Measurements from ENCODE around the gene CUZD1. TPM values are rescaled to one million over a fixed set of nuclear protein-coding genes. Genes with fewer than 3 reads are reported as not detected.
"Not testable (repeated sequence)": the region's sequence is repeated elsewhere in the genome, so short reads cannot be mapped to it uniquely, and the experiment has no call there.

CUZD1 gene
- total RNA-seq, 1 experiment from 2014 or later: 2.2 TPM

DNA sequence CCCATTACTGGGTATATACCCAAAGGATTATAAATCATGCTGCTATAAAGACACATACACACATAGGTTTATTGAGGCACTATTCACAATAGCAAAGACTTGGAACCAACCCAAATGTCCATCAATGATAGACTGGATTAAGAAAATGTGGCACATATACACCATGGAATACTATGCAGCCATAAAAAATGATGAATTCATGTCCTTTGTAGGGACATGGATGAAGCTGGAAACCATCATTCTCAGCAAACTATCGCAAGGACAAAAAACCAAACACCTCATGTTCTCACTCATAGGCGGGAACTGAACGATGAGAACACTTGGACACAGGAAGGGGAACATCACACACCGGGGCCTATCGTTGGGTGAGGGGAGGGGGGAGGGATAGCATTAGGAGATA, 12.4 kb upstream of the CUZD1 start:
- DNase-seq (ENCODE audit: extremely low read depth, low read depth): not testable (repeated sequence)

DNA sequence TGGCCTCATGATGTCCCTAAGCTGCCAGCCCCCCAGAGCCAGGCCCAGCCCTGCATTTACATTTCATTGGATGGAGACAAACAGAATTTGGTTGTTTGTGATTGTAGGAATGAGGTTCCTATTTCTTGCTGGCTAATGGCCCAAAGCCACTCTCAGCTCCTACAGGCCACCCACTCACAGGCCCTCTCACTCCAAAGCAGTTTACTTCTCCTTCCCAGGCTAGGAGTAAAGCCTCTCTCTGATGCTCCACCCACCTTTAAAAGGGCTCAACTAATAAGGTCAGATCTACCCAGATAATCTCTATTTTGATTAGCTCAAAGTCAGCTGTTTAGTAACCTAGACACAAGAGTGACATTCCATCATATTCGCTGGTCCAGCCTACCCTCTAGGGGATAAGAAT, 11.2 kb upstream of the CUZD1 start:
- no peak for DNase-seq (ENCODE audit: extremely low read depth, low read depth)

- no peak for DNase-seq (ENCODE audit: extremely low read depth, low read depth)
Measured at GRCh38 chr10:122855745-122856144, 10.1 kb upstream of the CUZD1 start.

DNA sequence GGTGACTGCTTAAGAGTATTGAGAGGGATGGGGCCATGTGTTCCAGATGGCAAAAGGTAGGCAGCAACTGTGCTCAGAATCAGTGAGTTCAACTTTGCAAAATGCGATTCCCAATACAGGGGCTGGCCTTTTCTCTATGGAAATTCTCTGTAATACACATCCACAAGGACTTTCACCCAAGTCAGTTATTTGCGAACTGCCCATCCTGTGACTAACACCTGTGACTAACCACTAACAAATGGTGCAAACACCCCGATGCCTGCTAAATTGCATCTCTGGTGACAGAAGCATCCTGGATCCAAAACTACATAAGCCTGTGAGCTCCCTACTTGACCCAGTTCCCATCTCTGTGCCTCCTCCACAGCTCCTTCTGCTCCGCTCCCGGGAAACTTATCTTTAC, 9.0 kb upstream of the CUZD1 start:
- DNase-seq (ENCODE audit: extremely low read depth, low read depth): peak; percentile 43

- DNase-seq (ENCODE audit: extremely low read depth, low read depth): no peak
Measured at GRCh38 chr10:122853665-122854313, 8.1 kb upstream of the CUZD1 start.

- no peak for DNase-seq (ENCODE audit: extremely low read depth, low read depth)
Measured at GRCh38 chr10:122852261-122852660, 6.6 kb upstream of the CUZD1 start.

GRCh38 chr10:122850705-122851640, 5.3 kb upstream of the CUZD1 start:
- no peak for DNase-seq (ENCODE audit: extremely low read depth, low read depth)

DNA sequence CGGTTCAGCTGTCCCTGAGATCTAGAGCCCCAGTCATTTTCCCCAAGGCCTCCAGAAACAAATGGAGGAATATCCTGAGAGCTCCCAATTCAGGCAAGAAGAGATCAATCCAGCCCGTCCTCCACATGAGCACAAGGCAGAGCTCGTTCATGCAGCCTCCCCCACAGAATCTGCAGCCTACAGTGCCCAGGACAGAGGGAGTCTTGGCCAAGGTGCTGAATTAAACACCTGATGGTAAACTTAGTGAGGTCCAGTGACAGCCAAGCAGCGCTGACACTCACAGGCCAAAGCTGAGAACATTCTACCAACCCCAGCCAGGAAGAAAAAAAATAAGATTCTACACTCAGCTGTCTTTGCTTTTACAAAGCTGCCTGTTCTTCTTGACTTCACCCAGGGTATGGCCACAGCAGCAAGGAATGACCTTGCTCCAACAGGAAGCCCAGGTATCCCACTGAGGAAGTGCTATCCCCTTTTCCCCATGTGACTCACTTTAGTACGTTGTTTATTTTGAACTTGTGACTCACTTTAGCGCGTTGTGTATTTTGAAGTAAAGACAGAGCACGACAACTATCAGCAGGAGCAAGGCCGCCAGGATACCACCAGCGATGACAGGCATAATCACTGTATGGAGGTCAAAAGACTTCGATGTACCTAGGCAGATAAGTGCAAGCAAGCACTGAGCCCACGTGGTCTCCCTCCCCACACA, 4.4 kb upstream of the CUZD1 start:
- no peak for DNase-seq (ENCODE audit: extremely low read depth, low read depth)

GRCh38 chr10:122849090-122849489, 3.4 kb upstream of the CUZD1 start:
- no peak for DNase-seq (ENCODE audit: extremely low read depth, low read depth)

DNA sequence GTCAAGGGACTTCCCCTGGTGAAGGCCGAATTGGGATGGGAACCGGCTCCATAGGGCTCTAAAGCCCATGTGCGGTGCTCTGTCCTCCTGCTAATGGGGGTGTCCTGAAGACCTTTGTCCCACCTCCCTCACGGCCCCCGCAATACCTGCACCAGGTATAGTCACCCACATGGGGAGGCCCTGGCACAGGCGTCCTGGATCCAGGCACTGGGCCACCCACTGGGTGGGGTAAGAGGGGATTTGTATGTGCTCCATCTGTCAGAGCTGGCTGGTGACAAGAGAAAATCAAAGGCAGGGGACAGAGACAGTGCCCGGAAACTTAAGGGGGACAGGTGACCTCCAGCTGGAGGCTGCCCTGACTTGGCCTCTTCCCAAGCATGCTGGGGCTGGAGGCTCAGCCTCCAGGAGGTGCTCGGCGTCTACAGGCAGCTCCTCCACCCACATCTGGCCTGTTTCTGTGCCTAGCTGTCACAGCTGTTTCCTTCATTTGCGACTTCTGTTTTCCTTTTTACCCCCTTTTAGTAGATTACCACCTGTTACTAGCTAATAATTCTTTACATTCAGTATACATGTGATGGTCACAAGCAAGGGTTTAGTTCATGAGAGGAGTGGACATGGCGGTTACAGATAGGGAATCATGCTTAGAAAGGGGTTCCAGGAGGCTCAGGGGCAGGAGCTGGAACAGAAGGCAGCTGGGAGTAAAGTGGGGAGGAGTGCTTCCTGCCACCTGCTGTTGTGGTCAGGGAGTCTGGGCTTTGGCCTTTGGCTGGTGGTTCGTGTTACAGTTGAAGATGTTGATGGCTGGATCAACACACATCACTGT, 2.3 kb upstream of the CUZD1 start:
- DNase-seq (ENCODE audit: extremely low read depth, low read depth): no peak

DNA sequence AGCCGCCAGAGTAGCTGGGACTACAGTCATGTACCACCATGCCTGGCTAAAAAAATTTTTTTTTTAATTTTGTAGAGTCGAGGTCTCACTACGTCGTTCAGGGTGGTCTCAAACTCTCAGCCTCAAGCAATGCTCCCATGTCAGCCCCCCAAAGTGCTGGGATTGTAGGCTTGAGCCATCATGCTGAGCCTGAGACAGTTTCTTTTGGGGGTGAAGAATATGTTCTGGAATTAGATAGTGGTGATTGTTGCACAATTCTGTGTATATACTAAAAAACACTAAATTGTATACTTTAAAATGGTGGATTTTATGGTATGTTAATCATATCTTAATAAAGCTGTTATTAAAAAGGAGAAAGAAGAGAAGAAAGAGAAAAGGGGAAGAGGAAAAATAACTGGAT, 1.5 kb downstream of the CUZD1 start:
- no peak for DNase-seq (ENCODE audit: extremely low read depth, low read depth)

GRCh38 chr10:122841569-122841968, 4.1 kb downstream of the CUZD1 start:
- DNase-seq (ENCODE audit: extremely low read depth, low read depth): no peak

DNA sequence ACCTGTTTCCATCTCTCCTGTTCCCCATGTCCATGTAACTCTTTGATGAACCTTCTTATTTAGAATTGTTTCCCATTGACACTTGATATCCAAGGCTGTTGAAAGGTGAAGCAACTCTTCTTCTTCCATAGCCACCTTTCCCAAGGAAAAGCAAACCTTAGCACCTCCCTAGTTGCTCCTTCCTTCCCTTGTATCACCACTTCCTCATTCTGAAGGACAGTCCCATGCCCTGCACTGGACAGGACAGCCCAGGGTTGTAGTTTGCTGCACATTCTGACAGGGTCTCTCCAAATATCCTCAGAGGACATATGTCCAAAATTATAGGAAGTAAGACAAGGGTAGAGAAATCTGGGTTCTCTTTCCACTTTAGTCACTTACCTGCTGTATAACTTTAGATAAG, 6.2 kb downstream of the CUZD1 start:
- DNase-seq (ENCODE audit: extremely low read depth, low read depth): no peak

DNA sequence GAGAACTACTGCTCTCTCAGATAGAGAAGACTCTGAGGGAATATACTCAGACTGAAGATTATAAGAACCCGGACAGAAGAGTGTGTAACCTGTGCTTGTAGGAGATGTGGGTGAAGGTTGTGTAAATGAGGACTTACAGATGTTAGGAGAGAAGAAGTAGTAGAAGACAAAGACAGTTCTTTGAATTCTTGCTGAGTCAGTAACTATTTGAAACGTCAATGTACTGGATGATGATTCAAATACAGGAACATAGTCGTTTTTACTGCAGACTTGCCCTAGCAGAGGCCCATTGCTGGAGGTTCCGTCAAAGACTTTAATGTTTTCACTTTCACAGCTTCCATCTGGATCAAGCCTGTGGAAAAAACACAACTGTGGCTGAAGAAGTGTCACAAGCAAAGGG, 6.8 kb downstream of the CUZD1 start:
- DNase-seq (ENCODE audit: extremely low read depth, low read depth): no peak

DNA sequence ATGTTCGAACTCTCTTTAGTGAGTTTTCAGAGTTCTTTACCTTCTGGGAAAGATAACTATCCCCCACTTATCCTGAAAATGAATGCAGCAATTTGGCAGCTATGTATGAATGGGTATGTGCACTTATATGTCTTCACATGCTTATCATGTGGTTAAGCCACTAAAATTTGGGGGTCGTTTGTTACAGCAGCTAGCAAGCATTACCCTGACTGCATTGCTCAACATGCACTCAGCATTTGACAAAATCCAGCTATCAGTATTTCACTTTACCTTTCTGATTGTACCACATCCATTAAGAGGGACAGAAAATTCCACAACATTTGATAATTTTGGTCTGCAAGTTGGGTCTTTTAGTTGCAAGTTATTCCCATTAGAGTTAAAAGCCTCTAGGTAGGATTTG, 9.7 kb downstream of the CUZD1 start:
- no peak for DNase-seq (ENCODE audit: extremely low read depth, low read depth)

GRCh38 chr10:122830965-122831353, 14.7 kb downstream of the CUZD1 start:
- no peak for DNase-seq (ENCODE audit: extremely low read depth, low read depth)

- DNase-seq (ENCODE audit: extremely low read depth, low read depth): no peak
Measured at GRCh38 chr10:122830273-122830964, 15.2 kb downstream of the CUZD1 start.

- DNase-seq (ENCODE audit: extremely low read depth, low read depth): no peak
Measured at GRCh38 chr10:122829454-122829853, 16.2 kb downstream of the CUZD1 start.

DNA sequence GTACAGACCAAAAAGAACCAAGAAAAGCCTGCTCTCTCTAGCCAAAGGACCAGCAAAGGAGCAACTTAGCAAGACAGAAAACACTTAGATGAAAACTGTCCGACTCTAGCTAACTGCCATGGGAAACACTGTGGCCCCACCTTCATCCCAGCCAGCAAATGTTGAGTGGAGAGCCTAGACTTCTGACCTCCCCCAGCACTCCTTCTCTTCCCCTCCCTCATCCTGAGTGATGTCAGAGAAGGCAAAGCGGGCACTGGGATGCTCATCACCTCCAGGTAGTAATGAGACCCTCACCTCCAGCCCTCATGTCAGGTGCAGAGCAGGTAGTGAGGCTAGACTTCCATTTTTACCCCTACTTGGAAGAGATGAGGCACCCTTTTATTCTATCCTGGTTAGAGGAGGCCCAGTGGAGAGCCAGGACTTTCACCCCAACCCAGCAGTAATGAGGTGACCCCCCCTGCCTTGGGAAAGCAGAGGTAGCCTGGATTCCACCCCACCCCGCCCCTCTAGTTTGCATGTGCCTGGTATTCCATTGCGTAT, 16.9 kb downstream of the CUZD1 start:
- DNase-seq (ENCODE audit: extremely low read depth, low read depth): no peak

DNA sequence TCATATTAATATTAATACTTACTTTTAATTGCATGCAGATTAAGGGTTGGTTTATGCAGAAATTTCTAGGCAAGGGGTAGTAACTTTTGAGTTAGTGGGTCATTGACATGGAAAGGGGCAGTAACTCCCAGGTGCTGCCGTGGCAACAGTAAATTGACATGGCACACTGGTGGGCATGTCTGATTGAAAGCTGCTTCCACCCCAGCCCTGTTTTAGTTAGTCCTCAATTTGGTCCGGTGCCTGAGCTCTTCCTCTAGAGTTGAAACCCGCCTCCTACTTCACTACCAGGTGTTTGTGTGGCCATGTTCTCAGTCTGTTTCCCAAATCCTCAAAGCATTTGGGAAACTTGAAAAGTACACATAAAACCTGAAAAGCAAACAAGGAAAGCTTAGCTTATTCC, 18.4 kb downstream of the CUZD1 start:
- DNase-seq (ENCODE audit: extremely low read depth, low read depth): no peak
